A673 (cell line): ENCODE results near the gene CMTM3.
"Not testable (repeated sequence)": the region's sequence is repeated elsewhere in the genome, so short reads cannot be mapped to it uniquely, and the experiment has no call there.

Source experiments
- EZH2 ChIP-seq: fragments of 200-600 bp; sonication (generic); IDR thresholded peaks from 2 replicates; pipeline ENCODE4 v1.6.1; 2017; ENCODE audit warnings: borderline replicate concordance, low read depth, mild to moderate bottlenecking, mixed read lengths, antibody characterized with exemption, low read length; ENCODE audit not compliant: poor library complexity, severe bottlenecking
- TF ChIP-seq, protein P1 (sequence below): fragments of 300-800, 200-600 bp; sonication (generic); conservative IDR thresholded peaks from 2 replicates; pipeline ENCODE4 v1.5.1; 2017; ENCODE audit warnings: low read depth, mild to moderate bottlenecking, antibody characterized with exemption, low read length, moderate library complexity, mixed read lengths

DNA sequence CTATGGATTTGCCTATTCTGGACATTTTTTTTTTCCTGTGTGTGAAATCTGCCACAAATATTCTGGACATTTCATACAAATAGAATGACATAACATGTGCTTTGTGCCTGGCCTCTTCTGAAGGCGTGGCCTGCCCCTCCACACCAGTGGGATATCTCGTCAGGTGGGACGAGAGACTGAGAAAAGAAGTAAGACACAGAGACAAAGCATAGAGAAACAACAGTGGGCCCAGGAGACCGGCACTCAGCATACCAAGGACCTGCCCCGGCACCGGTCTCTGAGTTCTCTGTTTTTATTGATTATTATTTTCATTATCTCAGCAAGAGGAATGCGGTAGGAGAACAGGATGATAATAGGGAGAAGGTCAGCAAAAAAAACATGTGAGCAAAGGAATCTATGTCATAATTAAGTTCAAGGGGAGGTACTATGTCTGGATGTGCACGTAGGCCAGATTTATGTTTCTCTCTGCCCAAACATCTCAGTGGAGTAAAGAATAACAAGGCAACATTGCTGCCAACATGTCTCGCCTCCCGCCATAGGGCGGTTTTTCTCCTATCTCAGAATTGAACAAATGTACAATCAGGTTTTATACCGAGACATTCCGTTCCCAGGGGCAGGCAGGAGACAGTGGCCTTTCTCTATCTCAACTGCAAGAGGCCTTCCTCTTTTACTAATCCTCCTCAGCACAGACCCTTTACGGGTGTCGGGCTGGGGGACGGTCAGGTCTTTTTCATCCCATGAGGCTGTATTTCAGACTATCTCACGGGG lies 23.3 kb downstream of the CMTM3 start:
- TF ChIP-seq, protein P1, sequence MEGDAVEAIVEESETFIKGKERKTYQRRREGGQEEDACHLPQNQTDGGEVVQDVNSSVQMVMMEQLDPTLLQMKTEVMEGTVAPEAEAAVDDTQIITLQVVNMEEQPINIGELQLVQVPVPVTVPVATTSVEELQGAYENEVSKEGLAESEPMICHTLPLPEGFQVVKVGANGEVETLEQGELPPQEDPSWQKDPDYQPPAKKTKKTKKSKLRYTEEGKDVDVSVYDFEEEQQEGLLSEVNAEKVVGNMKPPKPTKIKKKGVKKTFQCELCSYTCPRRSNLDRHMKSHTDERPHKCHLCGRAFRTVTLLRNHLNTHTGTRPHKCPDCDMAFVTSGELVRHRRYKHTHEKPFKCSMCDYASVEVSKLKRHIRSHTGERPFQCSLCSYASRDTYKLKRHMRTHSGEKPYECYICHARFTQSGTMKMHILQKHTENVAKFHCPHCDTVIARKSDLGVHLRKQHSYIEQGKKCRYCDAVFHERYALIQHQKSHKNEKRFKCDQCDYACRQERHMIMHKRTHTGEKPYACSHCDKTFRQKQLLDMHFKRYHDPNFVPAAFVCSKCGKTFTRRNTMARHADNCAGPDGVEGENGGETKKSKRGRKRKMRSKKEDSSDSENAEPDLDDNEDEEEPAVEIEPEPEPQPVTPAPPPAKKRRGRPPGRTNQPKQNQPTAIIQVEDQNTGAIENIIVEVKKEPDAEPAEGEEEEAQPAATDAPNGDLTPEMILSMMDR: not testable (repeated sequence)
- TF ChIP-seq EZH2: not testable (repeated sequence)
